GM18526 (cell line): ENCODE data around the gene P2RX4.

ENCODE experiments used
- POLR2A ChIP-seq: IDR thresholded peaks from 3 replicates; pipeline ENCODE4 v1.6.1; 2011; ENCODE audit not compliant: insufficient read length; ENCODE audit errors: extremely low read depth

Gene P2RX4

DNA sequence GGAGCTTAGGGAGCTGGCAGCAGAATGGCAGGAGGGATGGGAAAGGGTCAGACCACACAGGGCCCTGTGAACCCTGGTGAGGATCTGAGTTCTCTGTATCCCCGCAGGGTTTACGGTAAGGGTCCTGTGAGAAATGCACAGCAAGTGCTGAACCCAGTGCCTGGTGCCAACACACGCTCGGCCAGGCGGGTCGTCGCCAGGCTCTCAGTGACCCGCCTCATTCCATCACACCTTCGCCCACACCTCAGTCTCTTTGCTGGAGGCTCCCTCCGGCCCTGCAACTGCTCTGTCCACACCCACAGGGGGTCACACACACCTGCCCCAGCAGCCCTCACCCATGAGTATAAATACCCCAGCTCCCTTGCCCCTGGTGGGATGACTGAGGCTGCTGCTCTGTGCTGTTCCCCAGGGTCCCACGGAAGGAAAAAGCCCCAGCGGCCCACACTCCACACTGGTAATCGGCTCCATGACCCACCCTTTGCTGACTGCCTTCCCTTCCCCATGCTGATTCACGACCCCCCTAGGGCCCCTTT is 63.5 kb downstream of the P2RX4 start:
- no peak for TF ChIP-seq POLR2A

DNA sequence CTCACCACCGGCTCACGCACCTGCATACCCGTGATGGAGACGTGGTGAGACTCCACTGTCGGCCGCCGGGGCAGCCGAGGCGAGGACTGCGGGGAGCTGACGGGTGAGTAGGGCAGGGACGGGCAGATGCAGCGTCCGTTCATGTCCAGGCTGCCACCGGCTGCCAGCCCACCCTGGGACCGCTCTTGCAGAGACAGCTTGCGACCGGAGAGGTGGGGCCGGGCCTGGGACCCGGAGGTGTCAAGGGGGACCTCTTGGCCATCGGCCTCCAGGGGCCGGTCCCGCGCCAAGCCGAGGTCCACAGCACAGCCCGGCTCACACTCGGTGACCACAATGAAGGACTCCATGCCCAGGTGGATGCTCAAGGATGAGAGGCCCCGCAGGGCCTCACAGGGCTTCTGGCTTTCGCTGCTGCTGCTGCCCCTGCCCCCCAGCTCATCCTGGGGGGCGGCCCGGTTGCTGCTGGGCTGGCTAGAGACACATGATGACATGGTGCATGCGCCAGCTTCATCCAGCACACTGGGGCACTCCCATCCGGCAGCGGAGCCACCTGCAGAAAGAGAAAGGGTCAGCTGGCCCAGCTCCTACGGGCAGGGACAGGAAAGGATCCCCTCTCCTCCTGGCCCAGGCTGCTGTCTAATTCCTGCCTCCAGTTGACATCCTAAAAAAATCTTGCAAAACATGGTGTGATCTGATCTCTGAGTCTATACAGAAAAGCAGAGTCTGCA is 64.3 kb downstream of the P2RX4 start:
- TF ChIP-seq POLR2A, result no peak

DNA sequence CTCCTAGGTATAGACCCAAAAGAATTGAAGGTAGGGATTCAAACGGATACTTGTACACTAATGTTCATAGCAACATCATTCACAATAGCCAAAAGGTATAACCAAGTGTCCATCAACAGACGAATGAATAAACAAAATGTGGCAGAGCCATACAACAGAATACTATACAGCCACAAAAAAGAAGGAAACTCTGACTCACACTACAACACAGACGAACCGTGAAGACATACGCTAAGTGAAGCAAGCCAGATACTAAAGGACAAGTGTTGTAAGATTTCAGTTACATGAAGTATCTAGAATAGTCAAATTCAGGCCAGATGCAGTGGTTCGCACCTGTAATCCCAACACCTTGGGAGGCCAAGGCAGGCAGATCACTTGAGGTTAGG is 67.4 kb downstream of the P2RX4 start:
- TF ChIP-seq POLR2A, result no peak

DNA sequence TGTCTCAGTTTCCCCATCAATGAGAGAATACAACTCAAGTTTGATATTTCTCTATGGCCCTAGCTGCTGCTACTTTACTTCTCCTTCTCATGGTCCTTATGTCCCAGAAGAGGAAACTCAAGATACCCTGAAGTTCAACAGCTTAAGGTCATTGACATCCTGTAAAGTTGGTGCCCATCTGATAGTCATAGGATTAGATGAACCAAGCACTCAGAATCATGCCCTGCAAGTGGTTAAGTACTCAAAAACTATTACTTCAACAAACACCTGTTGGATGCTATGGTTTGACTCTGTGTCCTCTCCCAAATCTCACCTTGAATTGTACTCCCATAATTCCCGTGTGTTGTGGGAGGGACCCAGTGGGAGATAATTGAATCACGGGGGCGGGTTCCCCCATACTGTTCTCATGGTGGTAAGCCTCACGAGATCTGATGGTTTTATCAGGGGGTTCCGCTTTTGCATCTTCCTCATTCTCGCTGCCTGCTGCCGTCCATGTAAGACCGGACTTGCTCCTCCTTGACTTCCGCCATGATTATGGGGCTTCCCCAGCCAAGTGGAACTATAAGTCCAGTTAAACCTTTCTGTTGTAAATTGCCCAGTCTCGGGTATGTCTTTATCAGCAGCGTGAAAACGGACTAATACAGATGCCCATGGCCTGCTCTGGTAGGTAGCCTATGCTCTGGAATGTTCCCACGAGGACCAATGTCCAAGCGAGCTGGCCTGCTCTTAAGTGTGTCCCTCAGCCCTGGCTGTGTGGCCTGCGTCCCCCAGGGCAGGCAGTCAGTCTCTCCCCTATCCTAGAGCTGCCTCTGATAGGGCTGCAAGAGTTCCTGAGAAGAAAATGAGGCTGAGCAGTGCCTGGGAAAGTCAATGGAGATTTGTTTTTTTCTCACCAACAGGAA is 68.5 kb downstream of the P2RX4 start:
- TF ChIP-seq POLR2A, result no peak

DNA sequence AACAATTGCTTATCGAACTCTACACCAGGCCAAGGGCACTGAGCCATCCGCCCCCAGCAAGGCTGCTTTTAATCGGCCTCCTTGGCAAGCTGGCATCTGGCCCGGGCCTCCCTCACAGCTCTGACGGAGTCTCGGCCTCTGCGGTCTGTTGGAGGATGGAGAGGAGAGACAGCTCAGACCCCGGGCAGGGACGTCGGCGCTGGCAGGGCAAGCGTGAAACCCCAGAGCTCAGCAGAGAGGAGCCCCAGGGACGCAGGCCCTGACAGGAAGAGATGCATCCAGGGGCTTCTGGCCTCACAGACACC is 69.1 kb downstream of the P2RX4 start:
- TF ChIP-seq POLR2A, result no peak

DNA sequence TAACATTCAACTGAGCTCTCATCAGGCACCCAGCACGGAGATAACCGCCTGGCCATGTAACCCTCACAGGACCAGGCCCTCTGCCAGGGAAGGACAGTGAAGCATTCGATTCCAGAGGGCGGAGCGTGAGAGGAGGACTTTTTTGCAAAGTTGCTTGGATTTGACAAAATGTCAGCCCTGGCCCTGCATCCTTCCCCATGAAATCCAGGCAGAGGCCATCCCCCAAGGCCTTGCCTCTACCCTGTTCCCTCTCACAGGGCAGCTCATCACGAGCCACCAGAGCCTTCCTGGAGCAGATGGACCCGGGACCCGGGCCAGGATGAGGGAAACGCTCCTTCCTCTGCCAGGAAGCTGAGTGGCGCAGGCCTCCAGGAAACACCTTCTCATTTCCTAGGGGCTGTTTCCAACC is 69.6 kb downstream of the P2RX4 start:
- TF ChIP-seq POLR2A, result no peak

DNA sequence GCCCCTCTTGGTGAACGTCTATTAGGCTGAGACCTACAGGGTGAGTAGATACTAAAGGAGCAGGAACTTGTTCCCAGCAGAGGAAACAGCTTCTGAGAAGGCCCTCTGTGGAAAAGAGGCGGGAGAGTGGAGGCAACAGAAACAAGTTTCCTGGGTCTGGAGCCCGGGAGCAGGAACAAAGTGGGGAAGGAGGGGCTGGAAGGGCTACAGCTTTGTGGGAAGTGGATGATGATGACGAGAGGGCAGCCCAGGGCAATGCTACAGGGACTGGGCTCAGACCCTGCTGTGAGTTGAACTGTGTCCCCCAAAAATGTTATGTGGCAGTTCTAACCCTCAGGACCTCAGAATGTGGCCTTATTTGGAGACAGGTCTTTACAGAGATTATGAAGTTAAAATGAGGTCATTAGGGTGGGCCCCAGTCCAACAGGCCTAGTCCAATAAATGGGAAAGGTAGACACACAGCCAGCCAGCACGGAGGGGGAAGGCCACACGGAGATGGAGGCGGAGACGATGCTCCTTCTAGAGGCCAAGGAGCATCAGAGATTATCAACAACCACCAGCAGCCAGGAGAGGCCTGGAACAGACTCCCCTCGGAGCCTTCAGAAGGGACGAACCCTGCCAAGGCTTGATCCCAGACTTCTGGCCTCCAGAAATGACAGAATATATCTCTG is 72.3 kb downstream of the P2RX4 start:
- no peak for TF ChIP-seq POLR2A

DNA sequence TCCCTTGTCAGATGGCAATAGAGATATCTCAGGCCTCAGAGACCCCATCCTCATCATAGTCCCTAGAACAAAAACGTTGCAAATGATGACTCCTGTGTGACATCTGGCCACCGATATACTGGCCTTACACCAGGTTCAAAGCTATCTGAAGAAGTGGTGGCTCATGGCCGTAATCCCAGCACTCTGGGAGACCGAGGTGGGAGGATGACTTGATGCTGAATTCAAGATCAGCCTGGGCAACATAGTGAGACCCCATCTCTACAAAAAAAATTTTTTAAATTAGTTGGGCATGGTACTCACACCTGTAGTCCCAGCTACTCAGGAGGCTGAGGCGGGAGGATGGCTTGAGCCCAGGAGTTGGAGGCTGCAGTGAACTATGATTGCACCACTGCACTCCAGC is 73.5 kb downstream of the P2RX4 start:
- TF ChIP-seq POLR2A, result no peak
